Measurements from ENCODE around the gene DLG5. TPM values are rescaled to one million over a fixed set of nuclear protein-coding genes. Genes with fewer than 3 reads are reported as not detected.
A peak's percentile ranks its signal among the peaks of the same experiment; 100 is the strongest.

DLG5 gene
- total and polyA plus RNA-seq, 8 donors: 11.3 to 19.4 (median 13.5) TPM

DNA sequence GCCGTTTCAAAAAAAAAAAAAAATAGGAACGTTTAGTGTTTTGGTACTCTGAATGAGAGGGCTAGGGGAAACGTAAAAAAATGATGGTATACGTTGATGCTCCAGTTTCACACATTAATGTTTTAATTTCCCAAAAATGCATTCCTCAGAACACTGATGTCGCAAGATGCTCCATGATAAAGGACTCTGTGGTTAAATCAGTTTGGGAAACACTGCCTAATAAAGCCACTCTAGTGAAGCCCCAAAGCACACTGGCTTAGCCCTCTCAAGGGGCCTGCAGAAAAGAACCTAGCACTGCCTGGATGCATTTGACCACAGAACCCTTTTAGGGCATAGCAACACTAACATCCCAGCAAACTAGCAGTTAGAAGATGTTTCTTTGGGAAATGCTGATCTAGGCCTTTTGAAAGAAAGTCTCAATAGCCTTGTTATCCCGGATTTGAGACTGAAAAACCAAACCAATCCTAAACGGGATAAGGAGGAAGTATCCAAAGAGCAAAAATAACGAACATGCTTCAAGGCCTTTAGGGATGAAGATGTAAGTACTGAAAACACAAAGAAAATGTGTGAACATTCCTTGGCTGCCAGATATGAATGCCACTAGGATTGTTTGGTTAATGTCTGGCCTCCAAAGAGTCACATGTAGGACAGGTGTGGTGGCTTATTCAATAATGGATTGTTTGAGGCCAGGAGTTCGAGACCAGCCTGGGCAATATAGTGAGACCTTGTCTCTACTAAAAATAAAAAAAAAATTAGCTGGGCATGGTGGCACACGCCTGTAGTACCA lies 11.0 kb downstream of the DLG5 start:
- Histone ChIP-seq H3K27me3 (no peaks in the 10 kb centered on the region), H3K9me3 (no peaks in the 10 kb centered on the region), H3K4me1 (peaks cover 0 to 13% (median 4%) of the 10 kb centered on the region in 3 donors), H3K27ac (no peak overlapping the region), H3K36me3 (no peaks in the 10 kb centered on the region), H3K4me3 (no peak overlapping the region)
- 80 to 85% methylated on average over 10 of the region's 10 CpGs for WGBS, 2 donors
- intact Hi-C loops (cut with DNase I): no loop called here
- TF ChIP-seq, protein P1, sequence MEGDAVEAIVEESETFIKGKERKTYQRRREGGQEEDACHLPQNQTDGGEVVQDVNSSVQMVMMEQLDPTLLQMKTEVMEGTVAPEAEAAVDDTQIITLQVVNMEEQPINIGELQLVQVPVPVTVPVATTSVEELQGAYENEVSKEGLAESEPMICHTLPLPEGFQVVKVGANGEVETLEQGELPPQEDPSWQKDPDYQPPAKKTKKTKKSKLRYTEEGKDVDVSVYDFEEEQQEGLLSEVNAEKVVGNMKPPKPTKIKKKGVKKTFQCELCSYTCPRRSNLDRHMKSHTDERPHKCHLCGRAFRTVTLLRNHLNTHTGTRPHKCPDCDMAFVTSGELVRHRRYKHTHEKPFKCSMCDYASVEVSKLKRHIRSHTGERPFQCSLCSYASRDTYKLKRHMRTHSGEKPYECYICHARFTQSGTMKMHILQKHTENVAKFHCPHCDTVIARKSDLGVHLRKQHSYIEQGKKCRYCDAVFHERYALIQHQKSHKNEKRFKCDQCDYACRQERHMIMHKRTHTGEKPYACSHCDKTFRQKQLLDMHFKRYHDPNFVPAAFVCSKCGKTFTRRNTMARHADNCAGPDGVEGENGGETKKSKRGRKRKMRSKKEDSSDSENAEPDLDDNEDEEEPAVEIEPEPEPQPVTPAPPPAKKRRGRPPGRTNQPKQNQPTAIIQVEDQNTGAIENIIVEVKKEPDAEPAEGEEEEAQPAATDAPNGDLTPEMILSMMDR (IDR thresholded peaks at IDR 0.05): no peak
- ATAC-seq: no peak
- no peak for FAIRE-seq
- no peak for DNase-seq

- Histone ChIP-seq H3K4me3 (no peak overlapping the region), H3K27ac (no peak overlapping the region), H3K36me3 (no peaks in the 10 kb centered on the region), H3K27me3 (no peaks in the 10 kb centered on the region), H3K9me3 (no peaks in the 10 kb centered on the region), H3K4me1 (peaks cover 2 to 9% (median 3%) of the 10 kb centered on the region in 3 donors)
- no peak for DNase-seq
- no peak for FAIRE-seq
- intact Hi-C loops (cut with DNase I): no loop called here
- TF ChIP-seq, protein P1 (IDR thresholded peaks at IDR 0.05): no peak
- 66 to 68% methylated on average over 4 of the region's 4 CpGs for WGBS, 2 donors
- ATAC-seq: no peak
Measured at GRCh38 chr10:77913090-77913489, 13.5 kb downstream of the DLG5 start.

DNA sequence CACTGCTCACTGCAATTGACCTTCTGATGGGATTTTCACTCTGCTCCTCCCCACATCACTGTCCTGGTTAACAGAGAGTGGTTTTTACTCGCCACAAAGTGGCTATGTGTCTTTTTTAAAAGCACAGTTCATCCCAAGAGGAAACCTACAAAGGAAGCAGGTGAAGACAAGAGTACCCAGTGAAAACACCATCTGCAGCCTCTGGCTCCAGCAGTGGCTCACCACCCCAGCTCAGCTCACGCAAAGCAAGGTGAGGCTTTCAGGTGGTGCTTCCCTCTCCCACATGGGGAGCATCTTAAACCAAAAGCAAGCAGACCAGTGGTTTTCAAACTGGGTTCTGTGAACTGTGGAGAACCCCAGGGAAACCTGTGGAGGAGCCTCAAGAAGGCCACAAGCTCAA lies 14.0 kb downstream of the DLG5 start:
- Histone ChIP-seq H3K27ac (no peak overlapping the region), H3K36me3 (no peaks in the 10 kb centered on the region), H3K4me1 (peaks cover 2 to 9% (median 3%) of the 10 kb centered on the region in 3 donors), H3K9me3 (no peaks in the 10 kb centered on the region), H3K4me3 (no peak overlapping the region), H3K27me3 (no peaks in the 10 kb centered on the region)
- ATAC-seq (no peak), FAIRE-seq (no peak), DNase-seq (no peak)
- 88 to 94% methylated on average over 2 of the region's 2 CpGs for WGBS, 2 donors
- TF ChIP-seq, protein P1 (IDR thresholded peaks at IDR 0.05): no peak
- intact Hi-C loops (cut with DNase I): no loop called here

- Histone ChIP-seq H3K4me3 (no peak overlapping the region), H3K36me3 (no peaks in the 10 kb centered on the region), H3K27me3 (no peaks in the 10 kb centered on the region), H3K4me1 (peaks cover 3 to 9% (median 8%) of the 10 kb centered on the region in 3 donors), H3K9me3 (no peaks in the 10 kb centered on the region), H3K27ac (no peak overlapping the region)
- intact Hi-C loops (cut with DNase I): no loop called here
- ATAC-seq: peak in 2 of 4 donors; percentile 19 to 34
- WGBS, 2 donors: 63 to 69% methylated on average over 7 of the region's 7 CpGs
- no peak for FAIRE-seq
- TF ChIP-seq, protein P1 (IDR thresholded peaks at IDR 0.05): no peak
- no peak for DNase-seq
Measured at GRCh38 chr10:77911535-77912123, 14.9 kb downstream of the DLG5 start.

All from pancreas (tissue), 10 donors.